Type B pancreatic cell (in vitro differentiated cells): ENCODE data around the gene FAAP100. TPM values are rescaled to one million over a fixed set of nuclear protein-coding genes. Genes with fewer than 3 reads are reported as not detected.

ENCODE experiments used
- DNase-seq: peaks from one replicate; pipeline ENCODE4 v3.0.0; 2021; ENCODE audit warnings: mixed read lengths; ENCODE audit not compliant: unreplicated experiment; ENCODE audit errors: extremely low spot score
- H3K27ac Mint-ChIP-seq: 2 replicates; pipeline ENCODE4 v1.8.0; 2021; ENCODE audit warnings: mild to moderate bottlenecking, mixed read lengths
- H3K27me3 Mint-ChIP-seq: 2 replicates; pipeline ENCODE4 v1.8.0; 2021; ENCODE audit warnings: mixed read lengths
- H3K36me3 Mint-ChIP-seq: 2 replicates; pipeline ENCODE4 v1.8.0; 2021; ENCODE audit warnings: mixed read lengths
- H3K4me1 Mint-ChIP-seq: one replicate; pipeline ENCODE4 v1.8.0; 2021; ENCODE audit warnings: mixed read lengths; ENCODE audit not compliant: unreplicated experiment
- H3K4me3 Mint-ChIP-seq: 2 replicates; pipeline ENCODE4 v1.8.0; 2021; ENCODE audit warnings: mild to moderate bottlenecking, mixed read lengths
- H3K9me3 Mint-ChIP-seq: 2 replicates; pipeline ENCODE4 v1.8.0; 2021; ENCODE audit warnings: mixed read lengths
- total RNA-seq: library from RNA; stranded (reverse); gene quantifications from 2 replicates; pipeline ENCODE4 v1.2.1, GENCODE V29; 2021; ENCODE audit warnings: low replicate concordance
- TF ChIP-seq, protein P1 (sequence below): fragments of 200-600 bp; sonication (generic); conservative IDR thresholded peaks from 2 replicates; pipeline ENCODE4 v1.5.0; 2021; ENCODE audit warnings: antibody characterized with exemption, mild to moderate bottlenecking

FAAP100 gene
- total RNA-seq, 1 donor from 2014 or later: 44.7 TPM

DNA sequence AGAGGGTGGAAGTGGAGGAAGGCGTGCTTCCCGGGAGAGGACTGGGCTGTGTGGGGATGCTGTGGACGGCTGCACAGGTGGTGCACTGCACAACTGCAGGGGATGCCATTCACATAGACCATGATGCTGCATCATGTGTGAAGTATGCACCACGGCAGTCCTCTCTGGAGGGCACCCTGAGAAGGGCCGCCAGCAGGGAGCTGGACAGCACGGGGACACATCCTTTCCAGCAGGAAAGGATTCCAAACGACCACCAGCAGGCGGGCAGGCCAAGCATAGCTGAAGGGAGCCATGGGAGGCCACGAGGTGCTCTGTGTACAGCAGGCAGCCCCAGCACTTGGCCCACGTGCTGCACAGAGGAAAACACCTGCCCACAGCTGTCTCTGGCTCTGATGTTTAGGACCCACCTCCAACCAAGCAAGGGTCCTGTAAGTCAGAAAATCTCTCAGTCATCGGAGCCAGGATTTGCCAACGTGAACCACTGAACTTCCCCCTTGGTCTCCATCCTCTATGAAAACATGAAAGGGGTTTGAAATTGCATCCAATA, 49.6 kb downstream of the FAAP100 start:
- H3K4me3 Mint-ChIP-seq: no peak overlapping the region
- H3K9me3 Mint-ChIP-seq: no peaks in the 10 kb centered on the region
- peaks cover under 1% of the 10 kb centered on the region for H3K36me3 Mint-ChIP-seq
- no peaks in the 10 kb centered on the region for H3K4me1 Mint-ChIP-seq
- TF ChIP-seq, protein P1, sequence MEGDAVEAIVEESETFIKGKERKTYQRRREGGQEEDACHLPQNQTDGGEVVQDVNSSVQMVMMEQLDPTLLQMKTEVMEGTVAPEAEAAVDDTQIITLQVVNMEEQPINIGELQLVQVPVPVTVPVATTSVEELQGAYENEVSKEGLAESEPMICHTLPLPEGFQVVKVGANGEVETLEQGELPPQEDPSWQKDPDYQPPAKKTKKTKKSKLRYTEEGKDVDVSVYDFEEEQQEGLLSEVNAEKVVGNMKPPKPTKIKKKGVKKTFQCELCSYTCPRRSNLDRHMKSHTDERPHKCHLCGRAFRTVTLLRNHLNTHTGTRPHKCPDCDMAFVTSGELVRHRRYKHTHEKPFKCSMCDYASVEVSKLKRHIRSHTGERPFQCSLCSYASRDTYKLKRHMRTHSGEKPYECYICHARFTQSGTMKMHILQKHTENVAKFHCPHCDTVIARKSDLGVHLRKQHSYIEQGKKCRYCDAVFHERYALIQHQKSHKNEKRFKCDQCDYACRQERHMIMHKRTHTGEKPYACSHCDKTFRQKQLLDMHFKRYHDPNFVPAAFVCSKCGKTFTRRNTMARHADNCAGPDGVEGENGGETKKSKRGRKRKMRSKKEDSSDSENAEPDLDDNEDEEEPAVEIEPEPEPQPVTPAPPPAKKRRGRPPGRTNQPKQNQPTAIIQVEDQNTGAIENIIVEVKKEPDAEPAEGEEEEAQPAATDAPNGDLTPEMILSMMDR: no peak
- no peak for DNase-seq
- peak overlapping the region; percentile 32 for H3K27ac Mint-ChIP-seq
- H3K27me3 Mint-ChIP-seq: peaks cover 3% of the 10 kb centered on the region

DNA sequence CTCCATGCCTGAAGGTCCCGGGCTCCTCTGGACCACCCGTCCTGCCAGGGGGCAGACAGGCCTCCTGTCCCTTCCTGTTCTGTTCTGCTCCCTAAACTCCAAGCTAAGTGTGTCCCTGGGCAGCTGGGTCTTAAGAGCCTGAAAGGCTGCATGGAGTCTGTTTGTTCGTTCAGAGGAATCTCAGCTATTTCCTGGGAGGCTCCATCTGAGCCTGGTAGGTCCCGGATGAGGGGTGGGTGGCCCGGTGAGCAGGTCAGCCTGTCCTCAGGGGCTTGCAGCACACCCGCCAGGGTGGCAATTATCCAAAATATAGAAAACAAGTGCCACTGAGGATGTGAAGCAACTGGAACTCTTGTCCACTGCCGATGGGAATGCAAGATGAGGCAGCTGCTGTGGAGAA, 52.1 kb downstream of the FAAP100 start:
- H3K9me3 Mint-ChIP-seq: no peaks in the 10 kb centered on the region
- H3K4me3 Mint-ChIP-seq: no peak overlapping the region
- H3K27ac Mint-ChIP-seq: no peak overlapping the region

GRCh38 chr17:81499601-81499970, 52.6 kb downstream of the FAAP100 start:
- H3K4me3 Mint-ChIP-seq: no peak overlapping the region
- H3K36me3 Mint-ChIP-seq: no peaks in the 10 kb centered on the region
- H3K27me3 Mint-ChIP-seq: peaks cover under 1% of the 10 kb centered on the region
- DNase-seq: peak; percentile 70
- TF ChIP-seq, protein P1: no peak
- no peak overlapping the region for H3K27ac Mint-ChIP-seq
- no peaks in the 10 kb centered on the region for H3K9me3 Mint-ChIP-seq
- H3K4me1 Mint-ChIP-seq: peaks cover 6% of the 10 kb centered on the region

More for the DNA sequence above, 52.1 kb downstream of the FAAP100 start:
- no peak for DNase-seq
- H3K36me3 Mint-ChIP-seq: no peaks in the 10 kb centered on the region
- TF ChIP-seq, protein P1: no peak
- peaks cover 3% of the 10 kb centered on the region for H3K27me3 Mint-ChIP-seq
- H3K4me1 Mint-ChIP-seq: peaks cover 1% of the 10 kb centered on the region

DNA sequence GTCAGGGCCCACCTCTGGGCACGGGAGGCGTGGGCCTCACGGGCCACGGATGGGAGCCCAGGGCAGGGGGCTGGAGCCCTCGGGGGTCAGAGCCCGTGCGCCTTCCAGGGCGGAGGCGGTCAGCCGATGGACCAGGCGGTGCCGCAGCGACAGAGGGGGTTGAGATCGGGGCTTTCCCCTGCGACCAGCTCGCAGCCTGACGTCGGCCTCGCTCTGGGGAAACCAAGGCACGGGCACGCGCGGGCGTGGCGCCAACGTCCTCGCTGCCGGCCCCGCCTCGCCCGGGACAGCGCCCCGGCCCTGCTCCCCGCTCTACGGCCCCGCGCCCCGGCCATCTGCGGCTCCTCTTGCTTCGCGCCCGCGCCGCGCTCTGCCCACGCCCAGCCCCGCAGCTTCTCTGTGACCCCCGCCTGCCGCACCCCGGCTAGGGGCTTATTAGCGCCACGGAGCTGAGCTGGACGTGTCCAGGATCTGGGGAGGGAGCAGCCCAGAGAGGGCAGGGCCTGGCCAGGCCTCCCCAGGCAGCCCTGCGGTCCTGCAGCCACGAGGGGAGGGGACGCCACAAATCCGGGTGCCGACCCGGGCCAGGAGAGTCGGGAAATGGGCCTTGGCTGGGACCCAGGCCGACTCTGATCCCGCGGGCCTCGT, 53.1 kb downstream of the FAAP100 start:
- H3K36me3 Mint-ChIP-seq: no peaks in the 10 kb centered on the region
- no peaks in the 10 kb centered on the region for H3K27me3 Mint-ChIP-seq
- DNase-seq: peak; percentile 71
- H3K27ac Mint-ChIP-seq: no peak overlapping the region
- peaks cover 9% of the 10 kb centered on the region for H3K4me1 Mint-ChIP-seq
- no peaks in the 10 kb centered on the region for H3K9me3 Mint-ChIP-seq
- no peak overlapping the region for H3K4me3 Mint-ChIP-seq
- TF ChIP-seq, protein P1: no peak

DNA sequence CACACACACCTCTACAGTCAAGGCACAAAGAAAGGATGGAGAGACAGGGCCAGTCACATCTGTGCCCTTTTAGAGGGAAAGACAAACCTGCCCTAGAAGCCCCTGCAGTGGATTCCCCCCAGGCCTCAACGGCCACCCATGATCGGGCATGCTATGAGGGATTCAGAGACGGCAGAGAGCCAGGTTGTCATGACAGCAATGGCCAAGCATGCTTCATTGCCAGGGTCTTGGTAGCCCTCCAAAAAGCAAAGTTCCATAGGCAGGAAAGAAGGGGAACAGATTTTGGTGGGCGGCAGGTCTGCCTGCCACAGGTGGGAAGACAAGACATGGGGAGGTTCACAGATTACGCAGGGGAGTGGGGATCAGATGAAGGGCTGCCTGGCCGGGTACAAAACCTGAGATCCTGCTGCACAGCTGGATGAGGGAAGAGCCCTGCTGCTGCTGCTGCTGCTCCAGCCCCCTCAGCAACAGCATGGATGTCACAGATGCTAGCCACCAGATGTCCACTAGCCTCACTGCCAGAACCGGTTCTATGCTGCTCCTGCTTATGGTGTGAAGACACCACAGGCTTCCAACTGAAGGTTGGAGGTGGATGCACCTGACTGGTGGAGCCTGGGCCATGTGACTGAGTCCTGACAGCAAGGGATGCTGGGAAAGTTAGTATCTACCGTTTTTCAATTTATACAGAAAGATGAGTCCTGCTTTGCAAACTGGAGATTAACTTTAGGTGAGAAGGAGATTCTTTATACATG, 57.4 kb downstream of the FAAP100 start:
- Mint-ChIP-seq H3K9me3 (no peaks in the 10 kb centered on the region), H3K27ac (no peak overlapping the region), H3K4me3 (no peak overlapping the region), H3K27me3 (peaks cover 9% of the 10 kb centered on the region), H3K36me3 (no peaks in the 10 kb centered on the region), H3K4me1 (peaks cover 28% of the 10 kb centered on the region)
- TF ChIP-seq, protein P1: no peak
- no peak for DNase-seq
